Measurements from ENCODE around the gene WWTR1.

DNA sequence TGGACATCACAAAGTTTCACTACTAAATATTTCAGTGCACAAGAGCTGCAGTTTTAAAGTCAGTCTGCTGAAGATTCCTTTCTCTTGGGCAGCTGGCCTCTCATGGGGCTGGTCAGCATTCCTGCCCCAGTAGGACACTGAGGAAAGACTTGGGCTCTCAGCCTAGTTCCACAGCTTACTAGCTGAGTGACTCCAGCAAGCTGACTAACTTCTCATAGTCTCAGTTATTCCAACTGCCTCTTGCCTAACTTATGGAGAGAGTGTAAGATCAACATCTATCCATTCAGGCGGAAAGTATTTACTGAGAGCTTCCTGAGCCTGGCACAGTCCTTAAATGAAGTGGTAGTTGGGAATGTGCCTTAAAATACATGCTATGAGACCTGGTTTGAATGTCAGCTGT lies 156.3 kb downstream of the WWTR1 start:
- TF ChIP-seq, protein P1, sequence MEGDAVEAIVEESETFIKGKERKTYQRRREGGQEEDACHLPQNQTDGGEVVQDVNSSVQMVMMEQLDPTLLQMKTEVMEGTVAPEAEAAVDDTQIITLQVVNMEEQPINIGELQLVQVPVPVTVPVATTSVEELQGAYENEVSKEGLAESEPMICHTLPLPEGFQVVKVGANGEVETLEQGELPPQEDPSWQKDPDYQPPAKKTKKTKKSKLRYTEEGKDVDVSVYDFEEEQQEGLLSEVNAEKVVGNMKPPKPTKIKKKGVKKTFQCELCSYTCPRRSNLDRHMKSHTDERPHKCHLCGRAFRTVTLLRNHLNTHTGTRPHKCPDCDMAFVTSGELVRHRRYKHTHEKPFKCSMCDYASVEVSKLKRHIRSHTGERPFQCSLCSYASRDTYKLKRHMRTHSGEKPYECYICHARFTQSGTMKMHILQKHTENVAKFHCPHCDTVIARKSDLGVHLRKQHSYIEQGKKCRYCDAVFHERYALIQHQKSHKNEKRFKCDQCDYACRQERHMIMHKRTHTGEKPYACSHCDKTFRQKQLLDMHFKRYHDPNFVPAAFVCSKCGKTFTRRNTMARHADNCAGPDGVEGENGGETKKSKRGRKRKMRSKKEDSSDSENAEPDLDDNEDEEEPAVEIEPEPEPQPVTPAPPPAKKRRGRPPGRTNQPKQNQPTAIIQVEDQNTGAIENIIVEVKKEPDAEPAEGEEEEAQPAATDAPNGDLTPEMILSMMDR (IDR thresholded peaks at IDR 0.05; ENCODE audit: low read depth, low read length) = no peak
- no peak for TF ChIP-seq POLR2A (IDR thresholded peaks at IDR 0.05; ENCODE audit: extremely low read depth, insufficient read length)

Data from NB4 (cell line).